CD4-positive, alpha-beta T cell treated with Interleukin-6 at 100 ng/mL for 8 hours (primary cell): ENCODE data around the gene PDLIM4.

Source experiments
- DNase-seq: peaks from one replicate; pipeline ENCODE4 v3.0.0-alpha.2; 2020; ENCODE audit warnings: mixed read lengths, low spot score

The PDLIM4 gene

DNA sequence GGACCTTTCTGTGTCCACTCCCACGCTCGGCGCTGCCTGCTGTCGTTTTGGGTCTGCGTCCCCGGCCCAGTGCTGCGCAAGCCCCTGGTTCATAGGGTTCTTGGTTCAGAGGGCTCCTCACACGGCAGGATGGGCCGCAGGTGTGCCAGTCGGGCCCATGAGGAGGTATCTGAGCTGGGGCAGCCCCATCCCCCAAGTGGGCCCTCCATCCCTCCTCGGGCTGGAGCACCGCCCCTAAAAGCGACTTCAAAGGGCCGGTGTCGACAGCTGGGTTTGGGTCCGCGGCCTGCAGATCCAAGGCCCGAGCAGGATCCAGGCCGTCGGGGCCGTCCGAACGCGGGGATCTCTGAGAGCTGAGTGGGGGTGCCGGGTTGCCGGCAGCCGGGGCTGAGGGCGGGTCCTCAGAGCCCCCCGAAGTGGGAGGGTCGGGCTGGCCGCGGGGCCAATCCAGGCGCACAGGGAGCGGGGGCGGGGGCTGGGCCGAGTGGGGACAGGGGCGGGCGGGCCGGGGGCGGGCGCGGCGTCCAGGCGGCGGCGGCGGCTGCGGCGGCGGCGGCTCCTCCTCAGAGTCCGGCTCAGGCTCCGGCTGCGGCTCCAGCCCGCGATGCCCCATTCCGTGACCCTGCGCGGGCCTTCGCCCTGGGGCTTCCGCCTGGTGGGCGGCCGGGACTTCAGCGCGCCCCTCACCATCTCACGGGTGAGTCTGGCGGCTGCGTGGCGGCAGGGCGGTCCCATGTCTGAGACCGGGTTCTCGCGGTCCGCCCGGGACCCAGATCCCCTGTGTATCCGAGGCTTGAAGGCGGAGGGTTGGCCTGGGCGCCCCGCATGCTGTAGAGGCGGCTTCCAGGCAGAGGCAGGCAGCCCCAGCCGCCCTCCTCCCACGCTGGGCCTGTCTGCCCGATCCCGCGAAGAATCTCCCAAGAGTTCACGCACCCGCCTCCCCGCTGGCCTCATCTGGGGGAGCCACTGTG is at the start of gene PDLIM4:
PDLIM4 (plus strand) TSS at position 566 of the 971 bp plus-strand sequence; CDS start at position 605, 39 bp downstream.
- no peak for DNase-seq

- DNase-seq = no peak
These were observed 49.7 kb upstream of the PDLIM4 start for GRCh38 chr5:132207778-132208177.

DNA sequence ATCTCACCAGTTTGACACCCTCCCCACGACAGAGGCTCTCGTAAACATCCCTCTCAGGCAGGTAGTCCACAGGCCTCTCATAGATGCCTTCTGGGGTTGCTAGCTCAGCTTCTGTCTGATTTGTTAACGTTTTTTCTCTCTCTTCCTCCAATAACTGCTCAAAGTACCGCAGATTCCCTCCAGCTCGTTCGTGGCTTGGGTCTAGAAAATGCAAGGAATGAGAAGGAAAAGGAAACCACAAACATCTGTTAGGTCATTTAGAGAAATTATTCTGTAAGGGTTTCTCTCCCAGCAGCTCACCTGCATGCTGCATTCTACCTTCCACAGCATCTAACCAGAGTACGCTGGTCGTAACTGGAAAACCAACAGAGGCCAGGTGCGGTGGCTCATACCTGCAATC is 48.4 kb upstream of the PDLIM4 start:
- no peak for DNase-seq

DNA sequence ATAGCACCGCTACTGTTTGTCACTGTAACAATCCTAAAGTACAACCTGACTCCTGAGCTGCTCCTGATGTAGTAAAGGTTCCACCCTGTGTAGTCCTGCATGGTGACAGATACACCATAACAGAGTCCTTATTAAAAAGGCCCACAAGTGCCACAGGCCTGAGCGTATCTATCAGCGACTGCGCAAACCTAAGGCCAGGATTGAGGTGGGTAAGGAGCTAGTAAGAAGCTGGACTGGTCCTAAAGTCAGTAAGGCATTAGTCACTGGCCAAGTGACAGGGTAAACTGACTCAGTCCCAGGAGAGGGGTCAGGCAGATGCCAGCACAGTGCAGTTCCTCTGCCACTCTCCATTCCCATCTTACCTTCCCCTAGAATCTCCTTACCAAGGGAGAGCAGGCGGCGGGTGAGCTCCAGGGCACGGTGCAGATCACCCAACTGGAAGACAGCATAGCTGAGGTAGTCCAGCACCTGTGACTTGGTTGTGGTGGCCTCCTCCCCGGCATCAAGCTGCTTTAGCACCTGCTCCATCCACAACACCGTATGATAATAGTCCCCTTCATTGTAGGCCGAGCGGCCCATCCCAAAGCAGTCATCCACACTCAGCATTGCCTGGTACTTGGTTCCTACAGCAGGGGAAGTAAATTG is 47.5 kb upstream of the PDLIM4 start:
- no peak for DNase-seq

DNA sequence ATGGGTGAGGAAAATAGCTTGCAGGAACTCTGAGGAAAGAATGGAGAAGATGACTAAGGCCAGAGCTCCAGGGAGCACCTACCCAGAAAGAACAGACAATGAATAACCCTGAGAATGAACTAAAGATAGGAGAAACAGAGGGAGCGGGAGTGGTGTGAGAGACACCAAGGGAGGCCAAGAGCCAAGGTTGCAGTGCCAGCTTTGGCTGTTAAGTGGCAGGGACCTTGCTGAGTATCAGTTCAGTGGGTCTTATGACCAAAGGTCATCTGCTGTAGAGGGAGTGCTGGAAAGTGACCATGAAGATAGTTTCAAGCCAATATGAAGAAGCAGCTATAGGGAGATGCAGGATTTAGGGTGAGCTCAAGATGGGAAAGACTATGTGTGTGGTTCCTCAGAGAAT is 46.6 kb upstream of the PDLIM4 start:
- no peak for DNase-seq

- no peak for DNase-seq
These were observed 45.7 kb upstream of the PDLIM4 start for GRCh38 chr5:132211787-132212186.

- DNase-seq = no peak
These were observed 43.8 kb upstream of the PDLIM4 start for GRCh38 chr5:132213666-132214065.

DNA sequence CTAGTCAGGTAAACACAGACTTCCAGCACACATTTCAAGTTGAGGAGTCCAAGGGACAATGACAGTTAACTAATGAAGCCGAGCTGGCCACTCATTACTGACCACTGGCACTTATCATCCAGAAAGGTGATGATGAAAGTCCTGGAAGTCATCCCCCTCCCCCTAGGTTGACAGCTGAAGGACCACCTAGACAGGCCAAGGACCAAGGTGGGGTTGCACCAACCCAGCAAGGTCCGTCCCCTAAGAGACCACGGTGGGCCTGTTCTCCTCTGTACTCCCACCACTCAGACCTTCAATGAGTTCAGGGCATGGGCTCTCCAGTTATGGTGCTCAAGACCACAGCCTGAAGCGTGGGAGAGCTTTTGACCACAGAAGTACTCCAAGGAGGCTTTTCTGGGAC is 43.0 kb upstream of the PDLIM4 start:
- DNase-seq = no peak

- DNase-seq = no peak
These were observed 42.2 kb upstream of the PDLIM4 start for GRCh38 chr5:132215329-132215728.

- no peak for DNase-seq
These were observed 39.2 kb upstream of the PDLIM4 start for GRCh38 chr5:132218321-132218720.

DNA sequence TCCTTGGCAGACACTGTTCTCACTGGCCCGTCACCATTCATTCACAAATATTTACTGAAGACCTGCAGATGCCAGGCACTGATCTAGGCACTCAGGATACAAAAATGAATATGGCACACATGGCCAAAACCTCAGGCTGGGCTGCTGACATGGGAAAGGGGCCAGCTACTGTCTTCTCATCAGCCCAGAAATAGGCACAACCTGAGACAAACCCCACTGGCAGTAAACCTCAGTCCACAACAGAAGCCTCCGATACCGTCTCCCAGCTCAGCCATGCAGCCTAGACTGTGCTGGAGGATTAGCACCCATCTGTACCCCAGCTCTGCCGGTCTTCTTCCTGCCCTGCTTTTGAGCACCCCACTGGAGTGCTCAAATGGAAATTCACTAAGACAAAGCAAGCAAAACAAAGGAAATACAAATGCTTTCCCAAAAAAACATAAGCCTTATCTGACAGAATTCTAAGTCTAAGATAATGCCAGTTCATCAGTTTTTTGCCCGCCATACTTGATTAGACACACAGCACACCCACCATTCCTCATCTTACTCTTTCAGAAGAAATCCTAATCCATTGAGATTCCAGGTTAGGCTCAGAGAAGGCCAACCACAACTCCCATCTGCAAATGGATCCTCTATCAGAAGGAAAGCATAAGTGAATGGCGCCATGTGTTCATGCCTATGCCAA is 38.1 kb upstream of the PDLIM4 start:
- DNase-seq = no peak

DNA sequence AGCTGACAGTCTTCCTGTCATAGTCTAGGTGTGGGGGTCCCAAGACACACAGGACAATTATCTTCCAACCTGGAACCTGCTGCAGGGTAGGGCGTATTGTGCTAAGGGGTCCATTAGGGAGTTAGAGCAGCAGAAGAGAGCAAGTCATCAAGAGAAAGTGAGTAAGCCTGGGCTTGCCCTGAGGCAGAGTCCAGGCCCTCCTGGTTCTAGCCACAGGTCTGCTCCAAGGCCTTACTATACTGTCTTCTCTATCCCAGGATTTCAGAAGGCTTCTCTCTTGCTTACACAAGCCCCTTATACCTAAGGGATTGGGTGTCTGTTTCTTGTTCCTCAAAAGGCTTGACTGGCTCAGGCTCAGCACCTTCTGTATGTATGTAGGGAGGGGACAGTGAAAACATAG is 37.5 kb upstream of the PDLIM4 start:
- DNase-seq = no peak

GRCh38 chr5:132220491-132220890 is 37.0 kb upstream of the PDLIM4 start:
- DNase-seq = no peak

DNA sequence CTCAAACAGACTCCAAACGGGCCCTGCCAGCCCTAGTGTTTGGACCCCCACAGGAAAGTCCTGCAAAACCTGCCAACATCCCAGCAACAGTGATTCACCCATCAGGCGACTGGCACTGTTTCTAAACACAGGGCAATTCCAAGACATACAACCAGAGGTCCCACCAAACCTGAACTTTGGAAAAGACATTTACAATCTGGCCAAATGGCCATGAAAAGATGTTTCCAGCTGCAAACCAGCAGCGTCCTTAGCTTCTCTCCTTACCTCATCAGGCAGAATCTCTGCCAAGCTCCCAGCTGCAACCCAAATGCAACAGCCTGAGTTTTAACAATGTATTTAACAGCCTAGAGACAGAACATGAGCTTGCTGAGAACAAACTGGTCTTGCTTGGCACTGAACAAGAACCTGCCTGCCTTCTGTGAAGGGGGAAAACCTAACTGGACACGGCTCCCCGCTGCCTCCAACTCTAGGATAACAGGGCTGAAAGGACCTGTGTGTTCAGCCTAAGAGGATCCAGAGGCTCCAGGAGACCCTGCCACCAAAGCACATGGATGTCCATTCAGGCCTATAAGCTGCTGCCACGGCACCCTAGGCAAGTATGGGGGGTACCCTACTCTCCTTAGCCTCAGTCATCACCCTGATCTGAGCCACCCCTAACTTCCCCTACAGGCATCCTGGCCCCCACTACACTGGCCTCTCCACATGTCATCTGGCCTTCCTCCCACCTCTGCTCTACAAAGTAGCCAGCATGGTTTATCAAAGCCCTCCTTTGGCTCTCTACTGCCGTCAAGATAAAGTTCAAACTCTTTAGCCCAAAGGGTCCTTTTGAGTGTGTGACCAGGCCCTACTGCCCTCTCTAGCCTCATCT is 35.5 kb upstream of the PDLIM4 start:
- no peak for DNase-seq

DNA sequence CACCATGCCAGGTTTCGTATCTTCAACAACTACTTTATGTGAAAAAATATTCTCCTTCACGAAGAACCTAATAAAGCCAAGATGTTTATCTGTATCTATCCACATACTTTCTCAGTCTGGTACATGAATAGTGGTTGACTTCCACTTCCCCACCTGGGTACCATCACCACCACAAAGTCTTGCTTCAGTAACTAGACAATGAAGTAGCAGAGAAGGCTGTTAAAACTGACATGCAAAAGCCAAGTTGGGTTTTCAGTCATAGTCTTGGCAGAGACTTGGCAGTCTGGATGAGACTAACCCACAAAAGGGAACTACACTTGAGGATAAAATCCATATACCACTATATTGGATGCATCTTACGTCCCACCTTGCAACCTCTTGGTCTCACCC is 34.9 kb upstream of the PDLIM4 start:
- no peak for DNase-seq

- no peak for DNase-seq
These were observed 33.6 kb upstream of the PDLIM4 start for GRCh38 chr5:132223861-132224260.

GRCh38 chr5:132224716-132225115 is 32.8 kb upstream of the PDLIM4 start:
- no peak for DNase-seq

DNA sequence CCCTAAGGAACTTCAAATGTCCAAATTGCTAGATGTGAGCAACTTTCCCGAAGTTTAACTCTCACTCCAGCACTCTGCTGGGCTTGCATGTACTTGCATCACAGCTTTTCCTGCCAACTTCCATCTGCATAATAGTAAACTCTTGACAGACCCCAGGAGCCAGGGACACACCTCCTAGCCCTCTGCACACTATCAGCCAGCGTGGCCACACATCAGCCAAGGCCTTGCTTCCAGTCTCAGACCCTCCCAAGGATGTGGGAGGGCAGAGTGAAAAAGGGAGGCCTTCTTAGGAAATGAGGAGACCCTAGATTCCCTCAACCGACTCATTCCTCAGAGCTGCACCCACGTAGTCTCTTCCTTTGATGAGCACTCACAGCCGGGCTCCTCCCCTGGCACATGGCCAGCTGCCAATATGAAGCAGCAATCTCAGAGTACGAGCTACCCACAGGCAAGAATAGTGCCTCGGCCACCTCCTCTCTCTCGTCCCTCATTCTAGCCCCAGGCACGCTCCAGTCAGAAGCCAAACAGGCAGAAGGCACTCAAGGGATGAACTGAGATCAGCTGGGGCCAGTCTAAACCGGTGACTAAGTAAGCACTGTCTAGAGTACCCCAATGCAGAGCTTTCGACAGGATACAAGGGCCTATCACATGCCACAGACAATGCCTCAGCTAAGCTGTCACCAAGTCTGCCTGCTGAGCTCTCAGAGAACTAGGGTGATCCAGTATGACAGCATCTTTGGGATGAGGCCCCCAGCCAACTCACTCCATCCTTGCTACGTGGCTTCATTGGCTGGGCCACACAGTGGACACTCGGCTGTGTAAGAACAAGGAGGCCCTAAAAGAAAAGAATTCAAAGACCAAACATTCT is 32.1 kb upstream of the PDLIM4 start:
- no peak for DNase-seq

- DNase-seq = no peak
These were observed 30.8 kb upstream of the PDLIM4 start for GRCh38 chr5:132226516-132227234.

DNA sequence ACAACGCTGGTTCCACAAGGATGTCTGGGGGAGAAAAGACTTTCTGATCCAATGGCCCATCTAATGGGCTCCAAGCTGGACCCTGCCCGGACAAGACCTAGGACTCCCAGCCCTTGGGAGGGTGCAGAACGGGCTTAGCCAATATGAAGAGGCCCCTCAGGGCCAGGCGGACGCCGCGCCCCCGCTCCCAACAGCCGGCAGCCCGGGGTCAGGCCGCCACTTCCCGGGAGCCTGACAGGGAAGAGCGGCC is 30.3 kb upstream of the PDLIM4 start:
- no peak for DNase-seq
